HG03354 (cell line): ENCODE measurements around the gene FPR3.
"Not testable (repeated sequence)": the region's sequence is repeated elsewhere in the genome, so short reads cannot be mapped to it uniquely, and the experiment has no call there.

Source experiments
- ATAC-seq: cut with Tn5 transposase; IDR thresholded peaks from one replicate; pipeline ENCODE4 v1.9.1; 2021; ENCODE audit warnings: mild to moderate bottlenecking; ENCODE audit not compliant: unreplicated experiment, poor library complexity, severe bottlenecking

The FPR3 gene

DNA sequence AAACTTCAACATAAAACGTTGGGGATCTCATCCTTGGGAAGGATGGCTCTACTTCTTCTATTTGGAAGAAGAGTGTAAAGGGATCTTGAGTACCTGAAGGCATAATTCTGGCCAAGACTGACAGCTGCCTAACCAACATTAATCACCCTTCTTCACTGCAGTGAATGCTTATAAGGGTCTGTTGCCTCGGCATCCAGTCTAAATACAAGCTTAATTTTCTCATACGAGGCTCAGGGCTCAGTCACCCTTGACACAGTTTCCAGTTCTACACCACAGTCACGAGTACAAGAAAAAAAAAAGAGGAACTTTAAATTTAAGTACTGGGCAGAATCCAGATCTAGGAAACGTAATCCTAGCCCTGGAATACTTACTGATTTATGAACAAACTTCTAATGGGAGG is 9.0 kb downstream of the FPR3 start:
- ATAC-seq, result no peak

DNA sequence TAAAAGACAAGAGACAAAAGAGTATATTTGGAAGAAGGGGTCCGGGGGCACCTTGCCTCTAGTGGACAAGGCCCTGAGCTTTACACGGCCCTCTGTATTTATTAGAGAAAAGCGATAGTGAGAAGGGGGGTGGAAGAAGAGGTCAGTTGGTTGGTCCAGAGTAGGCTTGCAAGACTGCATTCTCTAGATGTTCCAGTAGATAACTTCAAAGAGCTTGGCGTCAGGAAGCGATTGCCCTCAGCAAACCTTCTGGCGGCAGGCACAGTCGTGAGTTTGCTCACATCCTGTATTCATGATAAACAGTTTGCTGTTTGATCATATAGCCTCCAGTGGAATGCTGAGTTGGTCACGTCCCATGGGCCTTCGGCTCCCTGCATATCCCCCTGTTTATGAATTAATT is 9.8 kb downstream of the FPR3 start:
- not testable (repeated sequence) for ATAC-seq

DNA sequence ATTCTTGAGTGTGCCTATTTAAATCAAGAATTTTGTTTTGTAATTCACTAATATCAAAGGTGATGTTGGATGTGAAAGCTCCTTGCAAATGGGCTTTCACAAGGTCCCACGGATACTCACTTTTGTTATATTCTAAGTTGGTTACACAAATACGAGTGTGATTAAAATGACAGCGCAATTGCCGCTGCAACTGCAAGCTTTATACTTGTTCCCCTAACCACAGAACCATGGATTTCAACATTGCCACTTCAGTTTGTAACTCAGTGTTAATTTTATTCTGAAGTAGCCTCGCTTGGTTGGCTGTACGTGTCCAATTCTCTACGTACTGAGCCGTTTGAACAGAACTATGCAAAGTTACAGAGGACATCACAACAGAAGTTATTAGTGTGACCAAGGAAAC is 10.4 kb downstream of the FPR3 start:
- ATAC-seq, result not testable (repeated sequence)

DNA sequence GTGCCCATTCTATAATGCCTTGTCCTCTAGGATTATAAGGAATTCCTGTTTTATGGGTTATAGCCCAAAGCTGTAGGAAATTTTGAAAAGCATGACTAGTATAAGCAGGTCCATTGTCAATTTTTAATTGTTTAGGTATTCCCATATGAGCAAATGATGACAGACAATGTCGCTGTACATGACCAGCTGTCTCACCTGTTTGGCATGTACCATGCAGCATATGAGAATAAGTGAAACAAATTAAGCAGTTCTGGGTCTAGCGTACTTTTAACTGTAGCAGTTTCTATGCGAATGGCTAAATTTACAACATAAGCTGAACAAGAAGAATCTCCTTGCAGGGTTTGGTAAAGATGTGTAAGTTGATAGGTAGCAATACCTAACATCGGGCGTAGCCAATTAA is 11.6 kb downstream of the FPR3 start:
- not testable (repeated sequence) for ATAC-seq

DNA sequence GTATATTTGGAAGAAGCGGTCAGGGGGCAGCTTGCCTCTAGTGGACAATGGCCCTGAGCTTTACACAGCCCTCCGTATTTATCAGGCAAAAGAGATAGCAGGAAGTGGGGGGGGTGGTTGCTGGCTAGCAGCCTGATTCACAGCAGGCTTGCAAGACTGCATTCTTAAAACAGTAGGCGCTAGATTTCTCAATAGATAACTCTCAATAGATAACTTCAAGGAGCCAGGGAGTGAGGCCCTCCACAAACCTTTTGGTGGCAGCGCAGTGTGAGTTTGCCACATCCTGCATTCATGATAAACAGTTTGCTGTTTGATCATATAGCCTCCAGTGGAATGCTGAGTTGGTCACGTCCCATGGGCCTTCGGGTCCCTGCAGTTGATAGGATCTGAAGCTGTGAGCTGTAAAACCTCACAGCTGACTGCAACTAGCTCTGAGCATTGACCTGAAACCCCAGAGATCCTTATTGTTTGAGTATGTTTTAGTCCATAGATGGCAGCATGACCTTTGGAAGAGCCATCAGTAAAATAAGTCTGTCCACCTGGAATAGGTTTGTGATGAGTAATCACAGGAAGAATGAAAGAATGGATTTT is 12.2 kb downstream of the FPR3 start:
- no peak for ATAC-seq

DNA sequence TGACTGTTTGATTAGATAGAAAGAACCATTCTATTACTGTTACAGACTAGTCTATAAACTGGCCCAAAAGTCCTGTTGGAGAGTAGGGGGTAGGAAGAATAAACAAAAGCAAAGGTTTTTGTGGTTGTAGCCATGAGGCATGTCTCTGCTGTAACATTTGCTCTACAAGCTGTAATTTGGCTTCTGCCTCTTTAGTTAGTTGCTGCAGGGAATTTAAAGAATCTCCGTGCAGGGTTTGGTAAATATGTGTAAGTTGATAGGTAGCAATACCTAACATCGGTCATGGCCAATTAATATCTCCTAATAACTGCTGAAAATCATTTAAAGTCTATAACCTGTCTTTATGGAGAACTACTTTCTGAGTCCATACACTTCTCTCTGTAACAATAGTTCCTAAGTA is 13.0 kb downstream of the FPR3 start:
- ATAC-seq, result no peak

DNA sequence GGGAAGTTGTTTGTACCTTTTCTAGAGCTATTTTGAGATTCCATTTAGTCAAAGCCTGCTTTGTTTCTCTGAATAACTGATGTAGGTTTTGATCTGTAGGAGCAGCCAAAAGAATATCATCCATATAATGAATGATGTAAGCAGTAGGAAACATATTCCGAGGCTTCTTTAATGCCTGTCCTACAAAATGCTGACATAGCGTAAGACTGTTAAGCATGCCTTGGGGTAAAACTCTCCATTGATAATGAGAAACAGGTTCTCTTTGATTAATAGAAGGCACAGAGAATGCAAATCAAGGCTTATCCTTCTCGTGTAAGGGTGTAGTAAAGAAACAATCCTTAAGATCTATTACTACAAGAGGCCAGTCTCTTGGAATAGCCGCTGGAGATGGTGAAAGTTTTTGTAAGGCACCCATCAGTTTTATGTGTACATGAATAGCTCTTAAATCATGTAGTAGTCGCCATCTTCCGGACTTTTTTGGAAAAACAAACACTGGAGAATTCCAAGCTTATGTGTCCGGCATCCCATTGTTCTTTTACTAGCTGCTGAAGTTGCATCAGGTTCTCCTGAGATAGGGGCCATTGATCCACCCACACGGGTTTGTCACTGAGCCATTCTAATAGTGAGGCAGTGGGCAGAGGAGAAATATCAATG is 13.5 kb downstream of the FPR3 start:
- ATAC-seq, result no peak

DNA sequence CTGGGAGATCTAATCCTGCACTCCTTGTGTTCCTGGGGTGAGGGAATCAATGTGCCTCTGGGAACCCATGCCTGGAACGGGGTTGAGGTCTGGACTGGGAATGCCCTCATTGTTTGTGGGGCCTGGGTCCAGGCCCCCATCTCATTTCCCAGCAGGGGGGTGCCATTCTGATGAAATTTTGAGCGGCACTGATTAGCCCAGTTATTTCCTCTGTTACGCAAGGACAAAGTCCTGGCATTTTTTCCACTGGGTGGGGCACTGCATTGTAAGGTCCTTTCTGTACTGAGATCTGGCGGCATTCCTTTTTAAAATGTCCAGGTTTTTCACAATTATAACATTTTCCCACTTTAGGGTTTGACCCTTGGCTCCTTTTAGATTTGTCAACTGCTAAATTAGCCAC is 14.8 kb downstream of the FPR3 start:
- no peak for ATAC-seq

DNA sequence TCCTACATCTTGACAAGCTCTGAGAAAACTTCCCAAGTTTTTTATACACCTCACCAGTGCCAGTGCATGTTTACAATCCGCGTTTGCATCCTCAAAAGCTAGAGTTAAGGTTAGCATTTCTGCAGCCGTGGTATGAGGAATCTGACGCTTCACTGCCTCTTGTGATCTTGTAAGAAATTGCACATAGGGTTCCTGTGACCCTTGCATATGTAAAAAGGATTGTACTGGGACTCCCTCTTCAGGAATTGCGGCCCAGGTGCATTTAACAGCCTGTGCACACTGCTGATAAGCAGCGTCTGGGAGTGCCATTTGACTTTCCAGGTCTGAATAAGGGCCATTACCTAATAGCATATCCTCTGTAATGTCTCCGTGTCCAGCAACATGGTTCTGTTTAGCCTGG is 15.3 kb downstream of the FPR3 start:
- ATAC-seq, result no peak

DNA sequence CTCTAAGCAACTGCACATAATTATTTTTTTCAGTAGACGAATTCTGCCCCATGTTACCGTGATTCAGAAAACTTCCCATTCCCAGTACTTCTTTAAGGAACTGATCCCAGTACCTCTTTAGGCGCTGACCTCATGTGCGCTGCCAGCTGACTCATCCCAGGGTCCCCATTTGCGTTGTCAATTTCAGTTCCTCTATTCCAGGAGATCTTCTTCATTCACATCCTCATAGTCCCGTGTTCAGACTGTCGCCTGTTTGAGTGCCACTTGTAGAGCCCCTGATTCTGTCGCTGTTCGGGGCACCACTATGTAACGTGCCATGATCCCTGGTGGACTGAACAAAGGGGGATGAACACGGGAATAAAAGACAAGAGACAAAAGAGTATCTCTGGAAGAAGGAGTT is 16.4 kb downstream of the FPR3 start:
- ATAC-seq, result no peak

DNA sequence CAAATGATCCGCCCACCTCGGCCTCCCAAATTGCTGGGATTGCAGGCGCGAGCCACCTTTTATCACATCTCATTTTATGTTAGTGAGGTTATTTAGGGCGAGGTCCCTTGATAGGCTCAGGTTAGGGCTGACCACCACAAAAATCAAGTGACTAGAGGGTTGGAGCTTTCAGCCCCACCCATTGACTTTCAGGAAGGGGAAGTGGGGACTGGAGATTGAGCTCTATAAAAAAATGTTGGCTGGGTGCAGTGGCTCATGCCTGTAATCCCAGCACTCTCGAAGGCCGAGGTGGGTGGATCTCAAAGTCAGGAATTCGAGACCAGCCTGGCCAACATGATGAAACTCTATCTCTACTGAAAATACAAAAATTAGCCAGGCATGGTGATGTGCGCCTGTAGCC is 20.1 kb downstream of the FPR3 start:
- no peak for ATAC-seq

DNA sequence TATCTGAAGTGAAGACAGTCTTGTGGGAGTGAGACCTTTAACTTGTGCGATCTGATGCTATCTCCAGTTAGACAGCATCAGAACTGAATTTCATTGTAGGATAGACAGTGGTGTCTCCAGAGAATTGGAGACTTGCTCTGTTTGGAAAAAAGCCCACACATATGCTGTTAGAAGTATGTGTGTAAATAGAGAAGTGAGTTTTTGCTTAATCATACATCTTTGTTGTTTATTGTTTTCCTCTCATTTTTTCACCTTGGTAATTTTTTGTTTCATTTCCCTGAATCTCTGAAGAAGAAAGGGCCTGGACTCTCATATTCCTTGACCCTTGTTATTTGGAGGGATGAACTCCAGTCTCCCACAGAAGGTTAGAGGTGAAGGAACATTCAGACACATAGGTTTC is 21.8 kb downstream of the FPR3 start:
- no peak for ATAC-seq

DNA sequence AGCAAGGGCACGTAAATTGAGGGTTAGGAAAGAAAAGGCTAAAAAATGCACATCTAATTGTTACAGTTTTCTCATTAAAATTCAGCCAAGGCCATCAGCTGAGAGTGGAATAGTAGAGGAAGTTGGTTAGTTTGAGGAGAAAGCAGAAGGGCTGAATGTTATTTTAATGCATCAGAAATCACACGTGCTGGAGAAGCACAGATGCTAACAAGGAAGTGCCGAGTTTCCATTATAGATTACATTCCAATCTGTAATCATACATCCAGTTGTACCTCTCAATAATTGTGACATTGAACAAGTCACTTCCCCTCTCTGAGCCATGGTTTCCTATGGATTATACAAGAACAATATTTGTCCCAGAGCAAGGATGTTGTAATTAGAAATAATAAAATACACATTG is 25.1 kb downstream of the FPR3 start:
- no peak for ATAC-seq

DNA sequence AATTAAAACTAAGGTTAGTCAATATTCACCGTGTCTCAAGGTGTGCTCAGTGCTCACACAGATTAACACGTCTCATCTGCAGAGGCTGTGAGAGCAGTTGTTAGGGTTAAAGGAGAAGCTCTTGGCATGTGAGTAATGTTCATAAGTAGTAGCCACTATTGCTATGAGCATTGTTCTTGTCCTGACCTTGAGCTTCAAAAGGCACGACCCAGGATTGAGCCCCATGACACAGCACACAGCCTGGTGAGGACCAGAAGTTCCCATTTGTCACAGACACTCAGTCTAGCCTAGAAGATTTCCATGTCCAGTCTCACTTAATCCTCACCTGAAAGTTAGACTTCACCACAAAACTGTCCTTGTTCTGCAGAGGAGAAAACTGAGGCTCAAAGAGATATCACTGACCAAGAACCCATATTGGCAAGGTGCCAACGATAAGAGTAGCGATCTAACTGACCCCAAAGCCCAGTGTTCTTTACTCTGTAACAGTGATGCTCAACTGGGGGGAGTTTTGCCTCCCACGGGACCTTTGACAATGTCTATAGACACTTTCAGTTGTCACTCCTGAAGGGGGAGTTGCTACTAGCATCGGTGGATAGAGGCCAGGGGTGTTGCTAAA is 26.0 kb downstream of the FPR3 start:
- ATAC-seq, result no peak

DNA sequence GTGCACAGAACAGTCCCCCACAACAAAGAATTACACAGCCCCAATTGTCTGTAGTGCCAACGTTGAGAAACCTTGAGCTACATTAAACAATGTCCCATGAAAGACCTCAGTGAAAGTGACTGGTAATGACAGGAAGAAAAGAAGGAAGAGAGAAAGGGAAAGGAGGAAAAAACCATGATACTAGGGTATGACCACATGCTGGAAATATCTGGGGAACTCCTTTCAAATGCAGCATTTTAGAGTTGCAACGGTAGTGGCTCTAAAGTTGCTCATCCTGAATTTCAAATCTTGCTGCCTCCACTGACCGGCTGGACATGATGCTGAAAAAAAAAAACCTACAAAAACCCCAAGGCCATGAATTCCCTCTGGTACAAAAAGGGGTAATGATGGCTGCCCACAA is 26.5 kb downstream of the FPR3 start:
- ATAC-seq, result no peak

DNA sequence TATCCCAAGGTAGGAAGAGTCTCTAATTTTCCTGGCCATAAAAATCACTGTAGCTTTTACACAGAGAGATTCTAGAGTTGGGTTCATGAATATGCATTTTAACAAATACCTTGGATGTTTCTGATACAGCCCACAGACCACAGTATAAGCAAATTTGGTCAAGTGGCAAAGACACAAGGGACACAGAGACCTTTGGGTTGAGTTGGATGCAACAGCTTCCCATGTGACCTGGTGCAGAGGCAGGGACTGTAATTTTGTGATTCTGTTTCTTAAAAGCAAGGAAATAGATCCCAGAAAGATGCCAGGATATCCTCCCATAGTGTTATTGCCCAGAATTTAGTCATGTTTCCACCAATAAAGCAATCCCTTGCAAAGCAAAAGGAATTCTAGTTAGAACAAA is 27.0 kb downstream of the FPR3 start:
- no peak for ATAC-seq

DNA sequence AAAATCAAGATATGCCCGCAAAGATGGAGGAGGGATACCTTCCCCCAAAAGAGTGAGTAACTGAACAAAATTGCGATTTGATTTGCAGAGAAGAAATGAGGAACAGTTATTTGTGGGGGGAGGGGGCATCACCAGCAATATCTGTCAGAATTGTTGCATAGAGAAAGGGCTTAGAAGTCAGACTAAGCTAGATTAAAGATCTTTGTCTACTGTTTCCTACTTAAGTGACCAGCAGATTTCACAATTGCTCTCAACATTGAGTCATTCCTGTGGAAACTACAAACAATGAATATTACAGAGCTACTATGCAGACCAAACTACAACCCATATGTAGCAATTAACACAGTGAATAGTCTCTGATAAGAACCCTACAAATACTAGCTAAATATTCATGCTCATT is 27.4 kb downstream of the FPR3 start:
- ATAC-seq, result no peak

DNA sequence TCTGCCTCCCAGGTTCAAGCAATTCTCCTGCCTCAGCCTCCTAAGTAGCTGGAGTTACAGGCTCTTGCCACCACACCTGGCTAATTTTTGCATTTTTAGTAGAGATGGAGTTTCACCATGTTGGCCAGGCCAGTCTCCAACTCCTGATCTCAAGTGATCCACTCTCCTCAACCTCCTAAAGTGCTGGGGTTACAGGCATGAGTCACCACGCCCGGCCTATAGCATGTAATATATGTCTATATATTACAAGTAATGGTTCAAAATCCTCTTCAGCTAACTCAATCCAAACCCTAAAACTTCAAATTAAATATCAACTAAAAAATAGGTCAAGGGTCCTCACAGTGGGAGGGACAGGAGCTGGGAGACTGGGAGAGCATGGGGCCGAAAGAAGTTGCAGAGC is 28.0 kb downstream of the FPR3 start:
- ATAC-seq, result no peak

DNA sequence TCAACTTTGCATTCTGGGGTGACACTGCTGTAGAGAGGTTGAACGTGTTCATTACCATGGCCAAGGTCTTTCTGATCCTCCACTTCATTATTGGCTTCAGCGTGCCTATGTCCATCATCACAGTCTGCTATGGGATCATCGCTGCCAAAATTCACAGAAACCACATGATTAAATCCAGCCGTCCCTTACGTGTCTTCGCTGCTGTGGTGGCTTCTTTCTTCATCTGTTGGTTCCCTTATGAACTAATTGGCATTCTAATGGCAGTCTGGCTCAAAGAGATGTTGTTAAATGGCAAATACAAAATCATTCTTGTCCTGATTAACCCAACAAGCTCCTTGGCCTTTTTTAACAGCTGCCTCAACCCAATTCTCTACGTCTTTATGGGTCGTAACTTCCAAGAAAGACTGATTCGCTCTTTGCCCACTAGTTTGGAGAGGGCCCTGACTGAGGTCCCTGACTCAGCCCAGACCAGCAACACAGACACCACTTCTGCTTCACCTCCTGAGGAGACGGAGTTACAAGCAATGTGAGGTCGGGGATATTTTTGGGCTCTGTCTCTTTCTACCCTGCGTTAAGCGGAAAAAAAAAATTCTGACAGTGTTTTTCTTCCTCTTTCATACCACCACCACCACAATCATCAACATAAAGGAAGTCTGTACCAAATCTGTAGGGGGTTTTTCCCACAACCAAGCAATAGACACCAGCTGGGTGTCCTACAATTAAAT is 29.5 kb downstream of the FPR3 start:
- no peak for ATAC-seq

DNA sequence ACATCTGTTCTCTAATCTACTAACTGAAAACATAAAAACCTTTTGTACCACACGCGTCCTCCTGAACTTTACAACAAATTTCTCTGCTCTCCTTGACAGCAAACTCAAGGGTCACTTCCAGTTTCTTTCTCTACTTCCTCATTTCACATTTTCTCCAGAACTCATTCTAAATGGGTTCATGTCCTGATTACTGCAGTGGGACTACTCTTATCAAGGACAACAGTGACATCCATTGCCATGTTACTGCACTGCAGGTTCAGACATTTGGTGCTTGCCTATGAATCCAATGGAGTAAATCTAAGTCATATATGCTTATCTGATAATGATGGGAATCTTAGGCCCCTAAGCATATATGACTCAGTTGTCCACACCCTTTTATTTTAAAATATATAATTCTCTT is 35.3 kb downstream of the FPR3 start:
- no peak for ATAC-seq

DNA sequence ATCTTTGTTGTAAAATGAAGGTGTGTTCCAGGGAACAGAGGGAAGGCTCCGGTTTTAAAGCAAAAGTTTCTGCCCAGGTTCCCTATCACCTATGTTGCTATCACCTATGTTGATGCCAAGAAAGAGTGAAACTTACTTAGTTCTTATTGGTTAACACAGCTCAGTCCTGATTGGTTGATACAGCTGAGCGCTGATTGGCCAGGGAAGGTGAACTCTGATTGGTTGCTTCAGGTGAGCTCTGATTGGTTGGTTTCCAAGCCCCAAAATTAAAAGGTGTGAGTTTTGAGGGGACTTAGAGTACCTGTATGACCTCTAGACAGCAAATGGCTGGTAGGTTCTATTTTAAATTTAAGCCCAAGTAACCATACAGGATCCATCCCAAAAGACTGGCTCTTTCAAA is 42.2 kb downstream of the FPR3 start:
- no peak for ATAC-seq
